Upper lobe of left lung (tissue), 6 donors: ENCODE results near the gene SYPL2. TPM values are rescaled to one million over a fixed set of nuclear protein-coding genes. Genes with fewer than 3 reads are reported as not detected.

Source experiments
- ATAC-seq, 2 donors: fragments of 200-7000 bp; cut with Tn5 transposase; one replicate each; pipeline ENCODE4 v1.9.1; 2022; ENCODE audit warnings: mild to moderate bottlenecking in 2 of 2, moderate library complexity in 2 of 2; ENCODE audit not compliant: low FRiP score in 2 of 2
- DNase-seq, 2 donors: peaks; one replicate each; pipeline ENCODE4 v3.0.0-alpha.2; 2019 to 2020
- H3K27ac ChIP-seq, 4 donors: fragments of 200-600 bp; sonication (generic); one replicate each; pipeline ENCODE4 v1.5.1; 2016 to 2019
- H3K27me3 ChIP-seq, 4 donors: fragments of 200-600 bp; sonication (generic); one replicate each; pipeline ENCODE4 v1.5.1; 2017 to 2019
- H3K36me3 ChIP-seq, 4 donors: fragments of 200-600 bp; sonication (generic); one replicate each; pipeline ENCODE4 v1.5.1; 2016 to 2019
- H3K4me1 ChIP-seq, 4 donors: fragments of 200-600 bp; sonication (generic); one replicate each; pipeline ENCODE4 v1.5.1; 2018 to 2019
- H3K4me3 ChIP-seq, 4 donors: fragments of 200-600 bp; sonication (generic); one replicate each; pipeline ENCODE4 v1.5.1; 2017 to 2019; ENCODE audit warnings: mild to moderate bottlenecking in 2 of 4, moderate library complexity in 1 of 4
- H3K9me3 ChIP-seq, 4 donors: fragments of 200-600 bp; sonication (generic); one replicate each; pipeline ENCODE4 v1.5.1; 2018 to 2019
- EP300 ChIP-seq, 4 donors: sonication (generic); formaldehyde crosslinking; IDR thresholded peaks; one replicate each; pipeline ENCODE4 v1.5.1; 2017; ENCODE audit warnings: antibody characterized with exemption in 4 of 4, control low read depth in 2 of 4
- POLR2A ChIP-seq, 4 donors: fragments of 450-650 bp; IDR thresholded peaks; one replicate each; pipeline ENCODE4 v1.5.1; 2016 to 2017; ENCODE audit warnings: antibody characterized with exemption in 4 of 4, mild to moderate bottlenecking in 2 of 4
- POLR2AphosphoS5 ChIP-seq, 2 donors: sonication (generic); formaldehyde crosslinking; IDR thresholded peaks; one replicate each; pipeline ENCODE4 v1.5.1; 2017; ENCODE audit warnings: antibody characterized with exemption in 2 of 2
- WGBS, 2 donors: methylation state at CpG; one replicate each; pipeline ENCODE4 v1.1.5; 2017 to 2018; 5-methylcytosine and 5-hydroxymethylcytosine counted together
- total RNA-seq, 6 donors: library from RNA; depleted of rRNA in 4 of 6; stranded (reverse); fragments of >200 nt in 4 of 6; gene quantifications; one replicate each; pipeline versions ENCODE4 v1.1.0 to v1.2.1, GENCODE V29; 2016 to 2021
- TF ChIP-seq, protein P1 (sequence below), 6 experiments: fragments of 450-650 bp in 4 of 6; fragments of 200-600 bp in 2 of 6; sonication (generic) in 2 of 6; IDR thresholded peaks; one replicate each; pipeline ENCODE4 v1.5.1; 2016 to 2019; ENCODE audit warnings: antibody characterized with exemption in 6 of 6
- donor health status: DM: no; HTN: no; CAD: no; lungs with moderate emphysema.
- donor health status: DM: no; HTN: yes; CAD: no; lungs with severe emphysema.

Gene SYPL2
- total RNA-seq, 6 donors from 2014 or later, result 0.30 to 3.1 (median 1.1) TPM

- TF ChIP-seq POLR2A (IDR thresholded peaks at IDR 0.05), result no peak
- no peak for TF ChIP-seq EP300 (IDR thresholded peaks at IDR 0.05)
- TF ChIP-seq, protein P1, sequence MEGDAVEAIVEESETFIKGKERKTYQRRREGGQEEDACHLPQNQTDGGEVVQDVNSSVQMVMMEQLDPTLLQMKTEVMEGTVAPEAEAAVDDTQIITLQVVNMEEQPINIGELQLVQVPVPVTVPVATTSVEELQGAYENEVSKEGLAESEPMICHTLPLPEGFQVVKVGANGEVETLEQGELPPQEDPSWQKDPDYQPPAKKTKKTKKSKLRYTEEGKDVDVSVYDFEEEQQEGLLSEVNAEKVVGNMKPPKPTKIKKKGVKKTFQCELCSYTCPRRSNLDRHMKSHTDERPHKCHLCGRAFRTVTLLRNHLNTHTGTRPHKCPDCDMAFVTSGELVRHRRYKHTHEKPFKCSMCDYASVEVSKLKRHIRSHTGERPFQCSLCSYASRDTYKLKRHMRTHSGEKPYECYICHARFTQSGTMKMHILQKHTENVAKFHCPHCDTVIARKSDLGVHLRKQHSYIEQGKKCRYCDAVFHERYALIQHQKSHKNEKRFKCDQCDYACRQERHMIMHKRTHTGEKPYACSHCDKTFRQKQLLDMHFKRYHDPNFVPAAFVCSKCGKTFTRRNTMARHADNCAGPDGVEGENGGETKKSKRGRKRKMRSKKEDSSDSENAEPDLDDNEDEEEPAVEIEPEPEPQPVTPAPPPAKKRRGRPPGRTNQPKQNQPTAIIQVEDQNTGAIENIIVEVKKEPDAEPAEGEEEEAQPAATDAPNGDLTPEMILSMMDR (IDR thresholded peaks at IDR 0.05), result no peak
- no peak for TF ChIP-seq POLR2AphosphoS5 (IDR thresholded peaks at IDR 0.05)
- WGBS, 2 donors, result 86 to 87% methylated on average over 5 of the region's 5 CpGs
- H3K27me3 ChIP-seq, result no peaks in the 10 kb centered on the region
These were observed 51.0 kb downstream of the SYPL2 start for GRCh38 chr1:109517337-109517736.

DNA sequence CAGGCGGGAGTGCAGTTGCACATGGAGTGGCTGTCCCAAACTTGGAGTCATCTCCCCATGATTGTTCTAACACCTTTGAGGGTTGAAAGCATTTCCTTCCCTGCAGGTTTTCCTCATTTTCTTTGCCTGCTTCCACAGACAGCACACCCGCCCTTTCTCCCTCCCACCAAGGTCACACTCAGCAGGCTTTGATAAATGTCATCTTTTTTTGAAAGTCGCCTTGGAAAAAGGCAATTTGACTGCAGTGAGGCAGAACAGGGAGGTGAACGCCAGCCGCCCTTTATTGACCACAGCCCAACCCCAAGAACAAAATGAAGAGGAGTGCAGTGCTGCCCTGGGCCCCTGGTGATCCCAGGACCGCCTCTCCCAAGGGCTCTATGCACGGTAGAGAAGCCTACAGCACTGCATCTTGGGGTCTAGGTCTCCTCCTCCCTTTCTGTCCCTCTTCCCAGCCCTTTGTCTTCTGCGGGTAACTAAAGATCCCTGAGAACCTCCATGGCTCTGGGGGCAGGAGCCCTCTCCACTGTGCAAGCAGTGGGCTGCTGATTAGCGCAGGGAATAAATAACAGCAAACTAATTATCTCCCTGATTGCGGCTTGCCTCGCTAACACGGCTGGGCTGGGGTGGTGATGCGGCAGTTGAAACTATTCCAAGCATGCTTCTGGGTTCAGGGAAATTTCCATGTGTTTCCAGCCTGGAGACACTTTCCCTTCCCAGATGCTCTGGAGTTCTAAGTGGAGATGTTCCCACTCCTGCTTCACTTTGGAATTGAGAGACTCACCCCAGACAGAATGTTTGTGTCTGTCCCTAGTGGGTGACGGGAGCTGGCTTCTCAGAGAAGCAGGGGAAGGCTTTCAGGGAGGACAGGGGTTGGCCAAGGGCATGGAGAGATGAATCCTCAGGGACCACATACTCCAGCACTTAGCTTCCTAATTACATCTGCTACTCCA, 54.9 kb downstream of the SYPL2 start:
- Histone ChIP-seq H3K4me3 (no peak overlapping the region), H3K36me3 (no peaks in the 10 kb centered on the region), H3K4me1 (no peaks in the 10 kb centered on the region), H3K27me3 (no peaks in the 10 kb centered on the region), H3K27ac (no peak overlapping the region), H3K9me3 (no peaks in the 10 kb centered on the region)
- ATAC-seq (no peak), DNase-seq (no peak)
- WGBS, 2 donors, result 75 to 87% methylated on average over 14 of the region's 14 CpGs
- TF ChIP-seq POLR2AphosphoS5 (IDR thresholded peaks at IDR 0.05), result no peak
- TF ChIP-seq, protein P1 (IDR thresholded peaks at IDR 0.05), result no peak
- TF ChIP-seq EP300 (IDR thresholded peaks at IDR 0.05), result no peak
- TF ChIP-seq POLR2A (IDR thresholded peaks at IDR 0.05), result no peak

More at GRCh38 chr1:109517337-109517736, 51.0 kb downstream of the SYPL2 start:
- Histone ChIP-seq H3K27ac (no peak overlapping the region), H3K9me3 (no peaks in the 10 kb centered on the region), H3K4me3 (no peak overlapping the region), H3K4me1 (no peaks in the 10 kb centered on the region), H3K36me3 (no peaks in the 10 kb centered on the region)
- no peak for ATAC-seq
- DNase-seq, result no peak

- WGBS, 2 donors, result 89 to 91% methylated on average over 7 of the region's 7 CpGs
- no peaks in the 10 kb centered on the region for H3K4me1 ChIP-seq
- H3K4me3 ChIP-seq, result no peak overlapping the region
- DNase-seq, result no peak
- no peak overlapping the region for H3K27ac ChIP-seq
- no peak for ATAC-seq
- H3K36me3 ChIP-seq, result no peaks in the 10 kb centered on the region
- H3K27me3 ChIP-seq, result no peaks in the 10 kb centered on the region
- no peaks in the 10 kb centered on the region for H3K9me3 ChIP-seq
- TF ChIP-seq EP300 (IDR thresholded peaks at IDR 0.05) (no peak), POLR2A (IDR thresholded peaks at IDR 0.05) (no peak), POLR2AphosphoS5 (IDR thresholded peaks at IDR 0.05) (no peak)
- TF ChIP-seq, protein P1 (IDR thresholded peaks at IDR 0.05), result no peak
These were observed 55.7 kb downstream of the SYPL2 start for GRCh38 chr1:109522026-109522425.

DNA sequence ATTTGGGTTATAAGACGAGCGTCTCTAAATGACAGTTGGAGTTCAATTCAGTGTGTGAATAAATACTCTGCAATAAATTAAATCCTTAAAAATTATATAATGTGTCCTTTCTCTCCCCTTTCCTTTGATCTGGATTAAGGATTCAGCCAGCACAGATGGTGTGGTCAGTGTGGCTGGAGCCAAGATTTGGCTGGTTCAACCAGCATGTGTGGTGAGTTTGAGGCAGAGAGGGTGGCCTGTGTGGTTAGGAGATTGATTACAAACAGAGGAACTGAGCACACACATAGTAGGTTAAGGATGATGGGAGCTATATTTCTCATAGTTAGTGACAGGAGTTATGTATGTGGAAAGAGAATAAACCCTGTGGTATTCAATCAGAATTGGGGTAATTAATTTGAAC, 57.4 kb downstream of the SYPL2 start:
- WGBS, 2 donors, result 92 to 93% methylated on average over 2 of the region's 2 CpGs
- H3K27ac ChIP-seq, result no peak overlapping the region
- no peaks in the 10 kb centered on the region for H3K36me3 ChIP-seq
- TF ChIP-seq POLR2A (IDR thresholded peaks at IDR 0.05), result no peak
- TF ChIP-seq, protein P1 (IDR thresholded peaks at IDR 0.05), result no peak
- TF ChIP-seq EP300 (IDR thresholded peaks at IDR 0.05), result no peak
- TF ChIP-seq POLR2AphosphoS5 (IDR thresholded peaks at IDR 0.05), result no peak
- H3K4me3 ChIP-seq, result no peak overlapping the region
- no peaks in the 10 kb centered on the region for H3K9me3 ChIP-seq
- DNase-seq, result no peak
- no peaks in the 10 kb centered on the region for H3K4me1 ChIP-seq
- H3K27me3 ChIP-seq, result no peaks in the 10 kb centered on the region
- ATAC-seq, result no peak
